Suprapubic skin (tissue), 4 donors: ENCODE data around the gene TULP4.

ENCODE experiments used
- CTCF ChIP-seq, 2 donors: fragments of 200-600 bp in 1 of 2; fragments of 450-650 bp in 1 of 2; sonication (generic) in 1 of 2; IDR thresholded peaks; one replicate each; pipeline ENCODE4 v1.5.1; 2016 to 2019; ENCODE audit warnings: antibody characterized with exemption in 2 of 2, mild to moderate bottlenecking in 1 of 2, moderate library complexity in 1 of 2
- POLR2A ChIP-seq, 2 donors: fragments of 450-650 bp; IDR thresholded peaks; one replicate each; pipeline ENCODE4 v1.6.1; 2017; ENCODE audit warnings: antibody characterized with exemption in 2 of 2, mild to moderate bottlenecking in 2 of 2, moderate library complexity in 2 of 2
- POLR2AphosphoS5 ChIP-seq, 3 donors: sonication (generic); formaldehyde crosslinking; IDR thresholded peaks; one replicate each; pipeline ENCODE4 v1.6.1; 2017; ENCODE audit warnings: antibody characterized with exemption in 3 of 3

GRCh38 chr6:158445426-158446085 lies 133.3 kb downstream of the TULP4 start:
- TF ChIP-seq POLR2AphosphoS5 (IDR thresholded peaks at IDR 0.05) (no peak), POLR2A (IDR thresholded peaks at IDR 0.05) (no peak), CTCF (IDR thresholded peaks at IDR 0.05) (no peak)
